HG03097 (cell line): Measurements from ENCODE around the gene FBH1.
"Not testable (repeated sequence)": the region's sequence is repeated elsewhere in the genome, so short reads cannot be mapped to it uniquely, and the experiment has no call there.

Source experiments
- ATAC-seq: cut with Tn5 transposase; IDR thresholded peaks from one replicate; pipeline ENCODE4 v1.9.1; 2021; ENCODE audit not compliant: unreplicated experiment, low FRiP score

The FBH1 gene

GRCh38 chr10:5902511-5903274 lies 12.7 kb downstream of the FBH1 start:
- no peak for ATAC-seq

GRCh38 chr10:5903563-5903962 lies 13.5 kb downstream of the FBH1 start:
- ATAC-seq: no peak

GRCh38 chr10:5904227-5904626 lies 14.2 kb downstream of the FBH1 start:
- ATAC-seq: peak; percentile 84

GRCh38 chr10:5905854-5906507 lies 15.9 kb downstream of the FBH1 start:
- no peak for ATAC-seq

- ATAC-seq: no peak
Measured at GRCh38 chr10:5906651-5907050, 16.6 kb downstream of the FBH1 start.

GRCh38 chr10:5908676-5909075 lies 18.6 kb downstream of the FBH1 start:
- not testable (repeated sequence) for ATAC-seq

- no peak for ATAC-seq
Measured at GRCh38 chr10:5910323-5911100, 20.5 kb downstream of the FBH1 start.

GRCh38 chr10:5911670-5912069 lies 21.6 kb downstream of the FBH1 start:
- no peak for ATAC-seq

GRCh38 chr10:5913736-5914135 lies 23.7 kb downstream of the FBH1 start:
- no peak for ATAC-seq

GRCh38 chr10:5915451-5915850 lies 25.4 kb downstream of the FBH1 start:
- no peak for ATAC-seq

GRCh38 chr10:5917305-5917704 lies 27.3 kb downstream of the FBH1 start:
- ATAC-seq: no peak

GRCh38 chr10:5918763-5919162 lies 28.7 kb downstream of the FBH1 start:
- ATAC-seq: no peak

- no peak for ATAC-seq
Measured at GRCh38 chr10:5919568-5919967, 29.5 kb downstream of the FBH1 start.

- ATAC-seq: no peak
Measured at GRCh38 chr10:5921746-5922145, 31.7 kb downstream of the FBH1 start.

GRCh38 chr10:5924889-5925288 lies 34.8 kb downstream of the FBH1 start:
- no peak for ATAC-seq

GRCh38 chr10:5927306-5927705 lies 37.3 kb downstream of the FBH1 start:
- ATAC-seq: no peak

- ATAC-seq: no peak
Measured at GRCh38 chr10:5929442-5929841, 39.4 kb downstream of the FBH1 start.

- no peak for ATAC-seq
Measured at GRCh38 chr10:5930272-5930671, 40.2 kb downstream of the FBH1 start.

- no peak for ATAC-seq
Measured at GRCh38 chr10:5932345-5932744, 42.3 kb downstream of the FBH1 start.

- ATAC-seq: no peak
Measured at GRCh38 chr10:5933909-5934546, 44.0 kb downstream of the FBH1 start.

- ATAC-seq: no peak
Measured at GRCh38 chr10:5935628-5936027, 45.6 kb downstream of the FBH1 start.
